ENCODE results near the gene TCF7L2.

TCF7L2 gene

DNA sequence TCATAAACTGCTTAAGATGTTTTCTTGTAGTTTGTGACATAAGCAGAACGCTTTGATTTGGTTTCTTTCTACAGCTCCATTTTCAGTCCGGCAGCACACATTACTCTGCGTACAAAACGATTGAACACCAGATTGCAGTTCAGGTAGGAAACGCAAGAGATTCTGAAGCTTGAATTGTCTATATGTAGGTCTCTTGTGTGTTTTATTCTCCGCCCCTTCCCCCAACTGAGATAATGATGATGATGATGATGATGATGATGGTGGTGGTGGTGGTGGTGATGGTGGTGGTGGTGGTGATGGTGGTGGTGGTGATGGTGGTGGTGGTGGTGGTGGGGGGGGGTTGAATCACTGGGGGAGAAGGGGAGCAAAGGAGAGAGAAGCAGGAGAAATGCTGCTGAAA, 14.4 kb downstream of the TCF7L2 start:
- DNase-seq (ENCODE audit: low read depth in 2 of 2), result no peak

GRCh38 chr10:112966194-112966855, 16.3 kb downstream of the TCF7L2 start:
- no peak for DNase-seq (ENCODE audit: low read depth in 2 of 2)

DNA sequence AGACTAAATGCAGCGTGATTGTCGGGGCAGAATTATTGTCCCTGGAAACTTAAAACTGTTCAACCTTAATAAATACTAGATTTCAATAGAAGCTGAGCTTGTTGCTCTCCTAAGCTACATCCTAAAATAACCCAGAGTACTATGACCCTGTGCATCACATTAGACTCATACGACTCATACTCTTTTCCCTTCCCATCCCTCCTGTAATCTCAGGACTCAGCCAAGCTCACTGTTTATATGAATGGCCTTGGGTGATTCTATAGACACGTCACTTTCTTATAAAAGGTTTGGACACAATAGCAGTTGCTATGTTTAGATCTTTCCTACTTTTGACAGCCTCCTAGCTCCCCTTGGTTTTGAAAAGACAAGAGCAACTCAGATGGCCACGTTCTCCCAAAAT, 17.2 kb downstream of the TCF7L2 start:
- no peak for DNase-seq (ENCODE audit: low read depth in 2 of 2)

- DNase-seq (ENCODE audit: low read depth in 2 of 2), result no peak
Observed at GRCh38 chr10:112969131-112969530, 19.1 kb downstream of the TCF7L2 start.

GRCh38 chr10:112969542-112969941, 19.5 kb downstream of the TCF7L2 start:
- DNase-seq (ENCODE audit: low read depth in 2 of 2), result no peak

- DNase-seq (ENCODE audit: low read depth in 2 of 2), result no peak
Observed at GRCh38 chr10:112970021-112970420, 20.0 kb downstream of the TCF7L2 start.

DNA sequence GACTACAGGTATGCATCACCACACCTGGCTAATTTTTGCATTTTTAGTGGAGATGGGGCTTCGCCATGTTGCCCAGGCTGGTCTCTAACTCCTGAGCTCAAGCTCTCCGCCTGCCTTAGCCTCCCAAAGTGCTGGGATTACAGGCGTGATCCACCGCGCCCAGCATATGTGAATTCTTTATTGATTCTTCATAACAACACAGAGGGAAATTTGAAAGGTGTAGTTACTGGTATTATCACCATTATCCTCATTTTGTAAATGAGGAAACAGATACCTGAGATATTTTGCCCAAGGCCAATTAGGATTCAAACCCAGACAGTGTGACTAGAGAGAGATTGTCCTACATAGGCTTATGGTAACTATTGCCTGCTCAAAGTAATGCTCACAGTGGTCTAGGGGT, 22.6 kb downstream of the TCF7L2 start:
- no peak for DNase-seq (ENCODE audit: low read depth in 2 of 2)

DNA sequence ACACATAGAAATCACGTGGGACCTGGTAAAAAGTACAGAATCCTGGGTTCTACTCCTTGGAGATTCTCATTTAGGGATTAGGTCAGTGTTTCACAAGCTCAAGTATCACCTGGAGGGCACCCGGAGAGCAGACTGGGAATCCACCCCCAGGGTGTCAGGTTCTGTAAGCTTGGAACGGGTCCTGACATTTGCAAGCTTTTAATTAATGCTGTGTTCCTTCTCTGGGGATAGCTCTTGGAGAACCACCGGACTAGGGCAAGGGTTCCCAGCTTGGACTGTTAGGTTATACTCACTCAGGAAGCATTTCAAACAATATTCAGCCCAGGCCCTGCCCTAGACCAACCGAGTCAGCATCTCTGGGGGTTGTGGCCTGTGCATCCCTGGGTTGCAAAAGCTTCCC, 23.0 kb downstream of the TCF7L2 start:
- DNase-seq (ENCODE audit: low read depth in 2 of 2), result no peak

GRCh38 chr10:112973805-112974204, 23.8 kb downstream of the TCF7L2 start:
- DNase-seq (ENCODE audit: low read depth in 2 of 2), result no peak

DNA sequence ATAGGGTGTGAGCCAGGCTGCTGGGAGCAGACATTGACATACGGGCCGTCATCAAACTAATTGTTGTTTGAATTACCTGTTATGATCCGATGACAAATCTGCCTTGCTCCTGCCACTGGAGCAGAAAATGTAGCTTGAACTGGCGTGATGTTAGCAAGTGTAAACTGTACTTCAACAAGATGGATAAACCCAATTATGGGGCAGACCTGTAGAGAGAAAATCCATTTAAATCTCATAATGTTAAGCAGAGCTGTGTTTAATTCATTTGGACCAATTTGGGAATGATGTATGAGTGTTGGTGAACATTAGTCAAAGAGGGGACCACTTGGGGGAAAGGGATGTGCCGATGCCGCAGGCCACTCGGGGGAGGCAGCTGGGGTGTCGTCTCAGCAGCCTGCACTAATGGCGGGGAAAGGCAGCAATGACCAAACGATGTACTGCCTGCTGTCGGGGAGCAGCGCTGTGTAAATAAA, 27.4 kb downstream of the TCF7L2 start:
- DNase-seq (ENCODE audit: low read depth in 2 of 2), result no peak

DNA sequence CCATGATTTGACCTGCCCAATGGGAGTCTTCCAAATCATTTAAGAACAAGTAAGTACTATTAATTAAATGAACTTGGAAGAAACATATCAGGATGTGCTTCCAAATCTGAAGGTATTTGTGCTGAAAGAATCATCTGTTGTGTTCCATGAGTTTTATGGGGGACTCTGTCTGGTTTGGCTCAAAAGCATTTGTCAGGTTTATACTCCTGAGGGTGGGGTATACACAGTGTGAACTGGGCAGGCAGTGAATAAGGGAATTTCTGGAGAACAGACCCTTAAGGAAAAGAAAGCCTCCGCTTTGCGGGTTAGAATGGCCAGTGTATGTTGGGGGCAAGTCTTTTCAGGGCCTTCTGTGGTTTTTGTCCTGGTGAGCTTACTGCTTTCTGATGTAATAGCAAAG, 29.9 kb downstream of the TCF7L2 start:
- DNase-seq (ENCODE audit: low read depth in 2 of 2), result no peak

GRCh38 chr10:112980937-112981336, 30.9 kb downstream of the TCF7L2 start:
- no peak for DNase-seq (ENCODE audit: low read depth in 2 of 2)

DNA sequence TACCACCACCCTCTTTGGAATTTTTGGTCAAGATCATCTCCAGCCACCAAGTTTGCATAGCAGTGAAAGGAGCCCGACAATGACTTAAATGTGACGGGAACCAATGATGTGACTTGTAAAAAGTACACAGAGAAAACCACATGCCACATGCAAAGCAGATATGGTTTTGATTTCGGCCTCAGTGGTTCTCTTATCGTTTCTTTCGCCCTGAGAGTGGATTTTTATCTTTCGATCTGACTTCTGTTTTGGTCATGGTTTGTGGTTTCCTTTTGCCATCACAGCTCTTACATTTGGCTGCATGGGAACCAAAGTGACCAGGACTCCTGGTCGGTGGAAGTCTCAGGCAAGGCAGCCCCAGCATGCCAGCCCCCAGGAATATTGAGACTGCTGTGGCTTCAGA, 31.5 kb downstream of the TCF7L2 start:
- peak; percentile 14 to 15 for DNase-seq (ENCODE audit: low read depth in 2 of 2)

DNA sequence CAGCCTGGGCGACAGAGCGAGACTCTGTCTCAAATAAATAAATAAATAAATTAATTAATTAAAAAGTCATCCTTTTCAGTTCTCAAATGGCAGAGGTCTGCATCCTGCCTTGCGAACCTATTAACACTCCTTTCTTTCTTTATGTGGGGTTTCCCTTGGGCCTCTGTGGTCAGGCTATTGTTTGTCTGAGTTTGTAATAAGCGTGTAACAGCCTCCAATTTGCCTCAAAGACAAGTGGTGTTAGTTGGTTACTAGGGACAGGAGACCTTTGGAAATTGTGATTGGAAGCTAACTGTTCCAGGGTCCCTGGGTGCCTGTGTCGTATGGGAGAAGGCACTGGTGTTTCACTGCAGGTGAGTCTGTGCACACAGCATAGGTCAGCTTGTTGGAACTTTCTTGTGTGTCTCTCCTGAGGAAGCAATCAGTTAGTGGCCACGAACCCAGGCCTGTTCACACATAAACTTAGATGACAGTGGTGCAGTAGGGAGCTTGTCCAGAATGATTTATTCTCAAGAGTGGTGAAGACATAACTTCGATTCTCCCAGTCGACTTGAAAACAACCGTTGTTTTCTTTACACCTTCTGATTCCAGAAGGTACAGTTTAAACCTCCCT, 33.5 kb downstream of the TCF7L2 start:
- no peak for DNase-seq (ENCODE audit: low read depth in 2 of 2)

- DNase-seq (ENCODE audit: low read depth in 2 of 2), result no peak
Observed at GRCh38 chr10:112984756-112985155, 34.7 kb downstream of the TCF7L2 start.

DNA sequence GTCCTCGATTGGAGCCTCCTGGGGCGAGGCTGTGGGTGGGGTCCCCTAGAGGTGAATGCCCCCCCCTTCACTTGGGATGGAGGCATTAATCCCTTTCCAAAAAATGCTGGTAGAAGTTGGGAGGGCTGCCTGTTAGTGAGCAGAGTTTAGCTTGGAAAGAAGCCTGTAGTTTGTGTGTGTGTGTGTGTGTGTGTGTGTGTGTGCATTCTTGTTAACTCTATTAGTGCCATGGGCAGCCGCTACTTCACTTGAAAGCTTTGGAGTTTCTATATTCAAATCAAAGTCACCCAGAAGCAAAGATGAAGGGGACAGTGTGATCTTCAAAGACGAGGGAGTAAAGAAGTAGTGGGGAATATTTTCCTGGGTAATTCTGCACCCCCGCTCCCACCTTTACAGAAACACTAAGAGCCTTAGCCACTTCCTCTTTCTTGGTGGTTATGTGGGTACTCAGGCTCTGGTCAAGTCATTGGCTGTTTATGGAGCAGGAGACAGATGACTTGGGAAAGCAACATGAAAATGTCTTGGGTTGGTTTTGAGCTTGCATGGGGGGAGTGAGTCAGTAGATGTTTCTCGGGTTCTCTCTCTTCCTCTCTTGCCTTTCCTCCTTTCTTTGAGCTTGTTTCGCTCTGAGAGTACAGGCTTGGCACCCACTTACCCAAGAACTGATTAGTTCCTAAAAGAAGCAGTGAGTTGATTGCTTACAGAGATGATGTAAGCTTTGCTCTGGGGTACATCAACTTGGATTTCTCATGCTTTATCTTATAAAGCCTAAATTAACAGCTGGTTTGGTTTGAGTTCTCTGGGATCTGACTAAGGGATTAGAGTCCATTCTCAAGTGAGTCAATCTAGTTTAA, 35.9 kb downstream of the TCF7L2 start:
- DNase-seq (ENCODE audit: low read depth in 2 of 2), result no peak

GRCh38 chr10:112986544-112987190, 36.6 kb downstream of the TCF7L2 start:
- no peak for DNase-seq (ENCODE audit: low read depth in 2 of 2)

GRCh38 chr10:112988839-112989406, 38.9 kb downstream of the TCF7L2 start:
- no peak for DNase-seq (ENCODE audit: low read depth in 2 of 2)

DNA sequence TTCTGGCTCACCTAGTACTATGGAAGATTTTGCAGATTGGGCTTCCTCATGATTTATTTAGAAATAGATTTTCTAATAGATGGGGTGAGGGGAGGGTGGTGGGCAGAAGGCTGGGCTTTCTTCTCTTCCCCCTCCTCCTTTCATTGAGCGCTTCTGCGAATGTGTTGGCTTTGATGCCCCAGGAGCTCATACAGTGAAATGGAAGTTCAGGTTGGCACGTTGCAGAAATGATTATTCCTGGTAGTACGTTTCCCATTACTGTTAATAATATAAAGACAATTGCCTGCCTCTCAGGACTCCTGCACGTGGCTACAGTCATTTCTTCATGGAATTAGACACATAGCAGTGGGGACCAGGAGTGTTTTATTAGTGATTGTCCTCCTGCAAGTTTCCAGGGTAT, 39.8 kb downstream of the TCF7L2 start:
- DNase-seq (ENCODE audit: low read depth in 2 of 2), result no peak

GRCh38 chr10:112990271-112990670, 40.2 kb downstream of the TCF7L2 start:
- no peak for DNase-seq (ENCODE audit: low read depth in 2 of 2)

GRCh38 chr10:112991888-112992491, 41.9 kb downstream of the TCF7L2 start:
- DNase-seq (ENCODE audit: low read depth in 2 of 2), result no peak

GRCh38 chr10:112996462-112996861, 46.4 kb downstream of the TCF7L2 start:
- no peak for DNase-seq (ENCODE audit: low read depth in 2 of 2)

Data from activated CD4-positive, alpha-beta T cell treated with anti-CD3 and anti-CD28 coated beads for 24 hours (primary cell).